ENCODE measurements around the gene TBC1D8.

TBC1D8 gene

DNA sequence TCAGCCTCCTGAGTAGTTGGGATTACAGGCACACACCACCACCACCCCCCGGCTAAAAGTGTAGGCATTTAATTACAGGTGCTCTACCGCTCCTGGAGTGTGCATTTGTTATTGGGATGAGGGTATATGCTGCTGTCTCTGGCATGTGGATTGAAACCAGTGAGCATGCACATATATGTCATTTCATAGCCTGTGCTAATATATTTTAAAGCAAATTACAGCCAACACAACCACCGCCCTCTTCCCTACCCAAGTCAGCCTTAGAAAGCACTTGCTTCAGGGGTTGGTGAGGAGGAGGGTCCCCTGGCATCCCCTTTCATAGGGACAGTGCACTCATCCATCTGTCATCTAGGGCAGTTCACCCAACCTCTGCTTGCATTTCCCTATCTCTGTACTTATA lies 10.5 kb upstream of the TBC1D8 start:
- DNase-seq: no peak

- DNase-seq: no peak
These were observed 9.3 kb upstream of the TBC1D8 start for GRCh38 chr2:101160454-101160853.

- DNase-seq: no peak
These were observed 8.3 kb upstream of the TBC1D8 start for GRCh38 chr2:101159526-101159925.

DNA sequence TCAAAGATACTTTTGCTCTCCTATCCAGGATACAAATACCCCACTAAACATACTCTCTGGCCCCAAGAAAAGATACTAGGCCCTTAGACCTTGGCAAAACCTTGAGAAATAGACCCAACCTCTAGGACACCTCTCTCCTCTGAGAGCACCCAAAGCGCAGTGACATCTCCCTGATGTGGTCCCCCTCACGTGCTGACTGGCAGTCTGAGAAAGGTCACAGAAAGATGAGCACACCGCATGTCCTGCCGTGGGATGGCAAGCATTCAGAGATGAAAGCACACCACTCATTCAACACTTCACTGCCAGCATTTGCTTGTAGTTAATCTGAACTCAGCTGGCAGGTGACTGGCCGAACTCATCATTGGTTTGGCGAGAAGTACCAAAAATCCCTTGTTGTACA lies 6.1 kb upstream of the TBC1D8 start:
- DNase-seq: no peak

- DNase-seq: no peak
These were observed 2.6 kb upstream of the TBC1D8 start for GRCh38 chr2:101153787-101154186.

DNA sequence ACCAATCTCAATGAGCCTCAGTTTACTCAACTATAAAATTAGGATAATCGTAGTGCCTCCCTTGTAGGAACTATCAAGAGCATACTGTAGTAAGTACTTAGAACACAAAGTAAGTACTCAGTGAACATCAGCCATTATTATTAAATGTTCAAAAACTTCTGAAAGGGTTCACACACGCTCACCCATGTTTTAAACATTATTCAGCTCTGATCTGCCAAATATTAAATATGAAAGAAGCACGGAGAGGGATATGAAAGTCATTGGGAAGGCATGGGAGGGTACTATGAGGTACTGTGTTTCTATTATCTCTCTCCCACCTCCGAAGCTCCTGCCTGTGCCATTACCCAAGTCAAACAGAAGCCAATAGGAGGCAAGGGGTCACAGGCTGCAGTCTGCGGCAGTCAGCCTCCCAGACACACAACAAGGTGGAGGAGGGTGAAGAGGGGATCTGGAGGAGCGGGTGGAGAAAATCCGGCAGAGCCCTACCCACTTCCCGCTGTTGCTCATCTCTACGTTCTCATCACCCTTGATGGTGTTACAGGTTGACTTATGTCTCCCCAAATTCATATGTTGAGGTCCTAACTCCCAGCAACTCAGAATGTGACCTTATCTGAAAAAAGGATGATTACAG lies 2.0 kb upstream of the TBC1D8 start:
- no peak for DNase-seq

GRCh38 chr2:101152272-101153076 lies 1.3 kb upstream of the TBC1D8 start:
- DNase-seq: peak; percentile 19 to 35

- DNase-seq: no peak
These were observed 683 bp upstream of the TBC1D8 start for GRCh38 chr2:101151859-101152271.

GRCh38 chr2:101150306-101151145 lies 656 bp downstream of the TBC1D8 start:
- DNase-seq: no peak

- DNase-seq: no peak
These were observed 1.7 kb downstream of the TBC1D8 start for GRCh38 chr2:101149241-101150192.

DNA sequence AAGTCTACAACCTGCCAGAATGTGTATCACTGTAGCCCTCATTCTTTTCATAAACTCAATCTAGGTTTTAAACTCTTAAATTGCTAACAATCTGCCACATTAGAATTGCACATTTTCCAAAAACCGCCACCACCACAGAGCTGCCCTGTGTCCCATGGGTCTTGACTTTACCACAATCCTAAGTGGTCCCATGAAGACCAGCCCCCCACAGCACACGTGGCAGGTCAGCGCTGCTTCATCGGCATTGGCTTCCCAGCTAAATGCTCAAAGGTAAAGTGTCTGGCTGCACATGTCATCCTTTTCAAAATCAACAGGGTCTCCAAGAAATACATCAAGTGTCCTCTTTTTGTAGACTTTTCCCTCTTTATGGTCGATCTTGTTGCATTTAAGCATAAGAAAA lies 2.4 kb downstream of the TBC1D8 start:
- DNase-seq: no peak

- DNase-seq: no peak
These were observed 3.2 kb downstream of the TBC1D8 start for GRCh38 chr2:101147971-101148370.

- no peak for DNase-seq
These were observed 4.1 kb downstream of the TBC1D8 start for GRCh38 chr2:101147062-101147461.

DNA sequence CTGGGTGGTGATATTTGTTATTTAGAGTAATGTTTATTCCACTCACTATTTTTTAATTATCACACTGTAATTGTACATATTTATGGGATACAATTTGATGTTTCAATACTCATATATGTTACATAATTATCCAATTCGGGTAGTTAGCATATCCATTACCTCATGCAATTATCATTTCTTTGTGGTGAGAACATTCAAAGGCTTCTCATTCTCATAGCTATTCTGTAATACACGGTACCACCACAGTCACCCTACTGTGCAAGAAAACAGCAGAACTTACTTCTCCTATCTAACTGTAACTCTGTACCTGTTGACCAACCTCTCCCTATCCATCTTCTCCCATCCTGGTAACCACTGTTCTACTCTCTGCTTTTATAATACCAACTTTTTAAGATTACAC lies 4.6 kb downstream of the TBC1D8 start:
- DNase-seq: no peak

DNA sequence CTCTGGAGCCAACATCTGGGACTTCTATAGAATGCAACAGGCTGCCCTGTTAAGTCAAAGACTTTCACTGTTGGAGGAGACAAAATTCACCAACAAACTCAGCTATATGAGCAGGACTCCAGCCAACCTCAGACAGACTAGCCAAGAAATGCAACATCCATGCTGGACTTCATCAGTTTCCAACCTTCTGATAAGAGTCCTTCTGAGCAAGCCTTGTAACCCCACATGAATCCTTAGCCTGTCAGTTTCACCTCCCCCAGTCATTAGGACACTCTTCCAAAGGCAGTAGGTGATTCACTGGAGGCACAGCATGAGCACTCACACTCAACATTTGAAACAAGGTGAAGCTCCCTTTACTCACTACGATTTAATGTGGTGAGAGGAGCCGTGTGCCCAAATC lies 5.8 kb downstream of the TBC1D8 start:
- no peak for DNase-seq

DNA sequence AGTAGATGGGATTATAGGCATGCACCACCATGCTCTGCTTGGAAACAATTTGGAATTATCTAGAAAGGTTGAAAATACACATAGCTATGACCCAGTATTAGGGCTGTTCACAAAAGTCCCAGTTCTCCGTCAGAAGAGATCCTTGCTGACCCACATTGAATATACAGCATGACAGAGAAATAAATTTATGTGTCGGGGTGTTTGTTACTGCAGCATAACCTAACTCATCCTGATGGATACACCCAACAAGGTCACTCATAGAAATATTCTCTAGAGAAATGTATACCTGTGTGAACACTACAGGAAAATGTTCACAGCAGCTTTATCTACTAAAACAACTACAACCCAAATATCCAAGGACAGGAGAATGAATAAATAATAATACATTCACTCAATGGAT lies 9.0 kb downstream of the TBC1D8 start:
- DNase-seq: no peak

GRCh38 chr2:101140978-101141655 lies 10.1 kb downstream of the TBC1D8 start:
- DNase-seq: no peak

GRCh38 chr2:101140237-101140636 lies 10.9 kb downstream of the TBC1D8 start:
- DNase-seq: no peak

DNA sequence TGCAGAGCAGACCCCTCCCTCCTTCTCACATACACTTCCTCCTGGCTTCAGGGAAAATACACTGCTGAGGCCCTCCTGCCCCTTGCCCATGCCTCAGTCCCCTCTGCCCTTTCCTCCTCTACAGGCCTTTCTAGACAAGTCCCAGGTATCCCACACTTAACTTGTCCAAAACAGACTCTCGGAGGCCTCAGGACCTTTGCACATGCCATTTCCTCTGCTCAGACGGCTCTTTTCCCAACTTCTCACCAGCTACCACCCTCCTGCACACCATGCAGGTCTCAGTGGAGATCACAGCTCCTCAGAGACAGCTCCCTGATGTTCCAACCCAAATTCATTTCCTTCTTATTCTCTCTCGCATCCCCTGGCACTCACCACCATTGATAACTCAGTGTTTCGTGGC lies 11.7 kb downstream of the TBC1D8 start:
- DNase-seq: no peak

DNA sequence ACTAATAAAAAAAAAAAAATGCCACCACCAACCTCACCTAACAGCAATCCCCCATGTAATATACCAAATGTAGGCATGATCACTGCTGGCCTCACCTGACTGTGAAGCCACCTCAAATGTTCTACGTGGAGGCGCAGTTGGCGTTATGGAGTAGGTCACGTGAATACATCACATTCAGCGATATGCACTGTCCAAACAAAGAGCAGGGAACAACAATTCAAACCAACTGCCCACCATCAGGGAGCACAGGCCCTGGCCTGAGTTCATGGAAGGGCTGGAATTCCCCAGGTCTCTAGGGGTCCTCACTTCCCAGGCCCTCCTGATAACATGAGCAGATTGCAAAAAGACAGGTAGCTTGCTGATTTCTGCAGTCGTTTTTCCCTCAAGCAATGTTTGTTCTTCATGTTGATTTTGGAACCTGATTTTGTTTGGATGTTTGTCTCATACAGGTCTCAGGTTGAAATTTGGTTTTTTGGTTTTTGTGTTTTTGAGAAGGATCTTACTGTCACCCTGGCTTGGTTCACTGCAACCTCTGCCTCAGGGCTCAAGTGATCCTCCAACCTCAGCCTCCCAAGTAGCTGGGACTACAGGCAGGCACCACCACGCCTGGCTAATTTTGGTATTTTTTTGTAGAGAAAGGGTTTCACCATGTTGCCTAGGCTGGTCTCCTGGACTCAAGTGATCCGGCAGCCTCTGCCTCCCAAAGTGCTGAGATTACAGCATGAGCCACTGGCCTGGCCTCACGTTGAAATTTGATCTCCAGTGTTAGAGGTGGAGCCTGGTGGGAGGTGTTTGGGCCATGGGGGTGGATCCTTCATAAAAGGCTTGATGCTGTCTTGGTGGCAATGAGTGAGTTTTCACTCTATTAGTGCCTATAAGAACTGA lies 15.5 kb downstream of the TBC1D8 start:
- DNase-seq: no peak
